Hematopoietic multipotent progenitor cell (in vitro differentiated cells): ENCODE results near the gene POLR1C. TPM values are rescaled to one million over a fixed set of nuclear protein-coding genes. Genes with fewer than 3 reads are reported as not detected.
"Not testable (repeated sequence)": the region's sequence is repeated elsewhere in the genome, so short reads cannot be mapped to it uniquely, and the experiment has no call there.

Source experiments
- DNase-seq, 3 donors: peaks; one replicate each; pipeline ENCODE4 v3.0.0-alpha.2; 2011 to 2015; ENCODE audit warnings: low read depth in 2 of 3, low spot score in 2 of 3
- total RNA-seq: library from RNA; depleted of rRNA; stranded (reverse); fragments of >200 nt; gene quantifications from one replicate; pipeline ENCODE4 v1.2.3, GENCODE V29; 2012

Gene POLR1C
- total RNA-seq, 1 donor = 17.5 TPM

GRCh38 chr6:43509142-43509983 lies 7.5 kb upstream of the POLR1C start:
- no peak for DNase-seq

- DNase-seq = peak; percentile 50 to 67 (median 62)
These were observed 6.7 kb upstream of the POLR1C start, which contains the start of gene LRRC73 for GRCh38 chr6:43509984-43510826. LRRC73 (minus strand) TSS chr6:43510346; CDS start chr6:43509785, 561 bp downstream.

- no peak for DNase-seq
These were observed 6.1 kb upstream of the POLR1C start for GRCh38 chr6:43510827-43511163.

GRCh38 chr6:43511824-43512415 lies 5.0 kb upstream of the POLR1C start:
- DNase-seq = no peak

- DNase-seq = no peak
These were observed 1.1 kb upstream of the POLR1C start for GRCh38 chr6:43515808-43516207.

- DNase-seq = no peak
These were observed 557 bp upstream of the POLR1C start for GRCh38 chr6:43516367-43516696.

- DNase-seq = no peak
These were observed 842 bp downstream of the POLR1C start for GRCh38 chr6:43517505-43518357.

- DNase-seq = no peak
These were observed 3.2 kb downstream of the POLR1C start for GRCh38 chr6:43520097-43520496.

GRCh38 chr6:43521836-43522235 lies 4.9 kb downstream of the POLR1C start:
- DNase-seq = no peak

- DNase-seq = no peak
These were observed 5.8 kb downstream of the POLR1C start for GRCh38 chr6:43522547-43523261.

GRCh38 chr6:43523284-43523683 lies 6.4 kb downstream of the POLR1C start:
- no peak for DNase-seq

- DNase-seq = no peak
These were observed 7.6 kb downstream of the POLR1C start for GRCh38 chr6:43524483-43524961.

GRCh38 chr6:43532201-43532600 lies 15.3 kb downstream of the POLR1C start:
- DNase-seq = no peak

GRCh38 chr6:43538986-43539385 lies 22.1 kb downstream of the POLR1C start:
- DNase-seq = not testable (repeated sequence)

- not testable (repeated sequence) for DNase-seq
These were observed 22.5 kb downstream of the POLR1C start for GRCh38 chr6:43539409-43539808.

GRCh38 chr6:43540507-43540906 lies 23.6 kb downstream of the POLR1C start:
- no peak for DNase-seq

- DNase-seq = no peak
These were observed 25.0 kb downstream of the POLR1C start for GRCh38 chr6:43541774-43542471.

GRCh38 chr6:43544461-43544860 lies 27.6 kb downstream of the POLR1C start:
- DNase-seq = no peak

- no peak for DNase-seq
These were observed 30.3 kb downstream of the POLR1C start for GRCh38 chr6:43547222-43547621.
